GM12878 (cell line): ENCODE measurements around the gene RNF149. TPM values are rescaled to one million over a fixed set of nuclear protein-coding genes. Genes with fewer than 3 reads are reported as not detected.
A peak's percentile ranks its signal among the peaks of the same experiment; 100 is the strongest.

Source experiments
- BACH1 ChIP-seq: fragments of 450-650 bp; IDR thresholded peaks from 2 replicates; pipeline ENCODE4 v1.6.1; 2017; ENCODE audit warnings: mild to moderate bottlenecking, borderline replicate concordance
- BHLHE40 ChIP-seq, 2 experiments: fragments of 450-650 bp in 1 of 2; IDR thresholded peaks; 2 replicates each; pipeline ENCODE4 v1.6.1; 2011 to 2017; ENCODE audit warnings: low read depth in 2 of 2, borderline replicate concordance in 1 of 2, improper control_type of control experiment in 1 of 2, low read length in 1 of 2, mild to moderate bottlenecking in 1 of 2
- HDAC6 ChIP-seq: fragments of 200-600 bp; sonication (generic); IDR thresholded peaks from one replicate; pipeline ENCODE4 v1.8.0; 2017; ENCODE audit warnings: antibody characterized with exemption; ENCODE audit not compliant: unreplicated experiment
- KDM1A ChIP-seq: fragments of 200-600 bp; sonication (generic); IDR thresholded peaks from 2 replicates; pipeline ENCODE4 v1.6.1; 2016; ENCODE audit warnings: borderline replicate concordance
- MEF2A ChIP-seq: IDR thresholded peaks from 2 replicates; pipeline ENCODE4 v1.6.1; 2011; ENCODE audit warnings: low read depth, mild to moderate bottlenecking, low read length, moderate library complexity; ENCODE audit not compliant: insufficient read depth
- NFIC ChIP-seq: IDR thresholded peaks from 2 replicates; pipeline ENCODE4 v1.6.1; 2012; ENCODE audit warnings: low read depth, mild to moderate bottlenecking, inconsistent platforms, low read length, moderate library complexity
- NFYB ChIP-seq: IDR thresholded peaks from 2 replicates; pipeline ENCODE4 v1.6.1; 2011; ENCODE audit warnings: low read depth, mild to moderate bottlenecking, low read length, improper control_type of control experiment, moderate library complexity; ENCODE audit not compliant: insufficient read depth
- NR2C2 ChIP-seq: IDR thresholded peaks from 2 replicates; pipeline ENCODE4 v1.6.1; 2011; ENCODE audit warnings: borderline replicate concordance, low read depth; ENCODE audit not compliant: control insufficient read depth, insufficient read length
- PAX5 ChIP-seq: IDR thresholded peaks from 2 replicates; pipeline ENCODE4 v1.6.1; 2011; ENCODE audit warnings: low read depth, low read length, borderline replicate concordance
- PAX8 ChIP-seq: fragments of 450-650 bp; IDR thresholded peaks from 2 replicates; pipeline ENCODE4 v1.6.1; 2017; ENCODE audit warnings: mild to moderate bottlenecking, moderate library complexity
- RAD21 ChIP-seq: IDR thresholded peaks from 2 replicates; pipeline ENCODE4 v1.6.1; 2011; ENCODE audit warnings: mild to moderate bottlenecking, low read depth, low read length, moderate library complexity; ENCODE audit not compliant: insufficient read depth
- RB1 ChIP-seq: fragments of 450-650 bp; formaldehyde crosslinking; IDR thresholded peaks from 2 replicates; pipeline ENCODE4 v1.6.1; 2017; ENCODE audit warnings: mild to moderate bottlenecking, borderline replicate concordance
- SMAD5 ChIP-seq: IDR thresholded peaks from 2 replicates; pipeline ENCODE4 v1.6.1; 2016; ENCODE audit warnings: antibody characterized with exemption, low read depth
- STAT1 ChIP-seq: fragments of 450-650 bp; conservative IDR thresholded peaks from 2 replicates; pipeline ENCODE4 v1.6.1; 2014; ENCODE audit warnings: antibody characterized with exemption, mild to moderate bottlenecking
- TBL1XR1 ChIP-seq: IDR thresholded peaks from 2 replicates; pipeline ENCODE4 v1.6.1; 2012; ENCODE audit warnings: low read depth, low read length, improper control_type of control experiment
- TCF12 ChIP-seq: IDR thresholded peaks from 2 replicates; pipeline ENCODE4 v1.6.1; 2011; ENCODE audit warnings: low read depth, mild to moderate bottlenecking, low read length
- TCF7 ChIP-seq: IDR thresholded peaks from 2 replicates; pipeline ENCODE4 v1.6.1; 2014; ENCODE audit warnings: antibody characterized with exemption, borderline replicate concordance
- ZNF217 ChIP-seq: fragments of 450-650 bp; IDR thresholded peaks from 2 replicates; pipeline ENCODE4 v1.6.1; 2017; ENCODE audit warnings: antibody characterized with exemption, mild to moderate bottlenecking
- ZNF384 ChIP-seq: IDR thresholded peaks from 2 replicates; pipeline ENCODE4 v1.6.1; 2012; ENCODE audit warnings: low read depth, mild to moderate bottlenecking, low read length, improper control_type of control experiment, borderline replicate concordance
- ZNF622 ChIP-seq: fragments of 450-650 bp; IDR thresholded peaks from 2 replicates; pipeline ENCODE4 v1.6.1; 2017; ENCODE audit warnings: mild to moderate bottlenecking, inconsistent platforms
- polyA plus RNA-seq, 11 experiments: library from polyadenylated mRNA; depleted of rRNA in 4 of 11; unstranded in 6 of 11; stranded (reverse) in 5 of 11; fragments of >200 nt; fragmentation: Nextera tagmentation in 4 of 11; fragmentation: Illumina TruSeq in 1 of 11; extraction: Ambion mirVana in 4 of 11; extraction: Trizol in 1 of 11; gene quantifications; 1 replicate in 1 of 11; 2 replicates in 10 of 11; pipeline versions ENCODE4 v1.2.1 to v1.2.3, GENCODE V29; 2011 to 2016; ENCODE audit warnings: inconsistent platforms in 2 of 11, missing spikeins in 2 of 11, low read depth in 1 of 11
- total RNA-seq, 4 experiments: library from RNA; depleted of rRNA in 3 of 4; stranded (reverse); fragments of >200 nt in 3 of 4; fragmentation: Illumina TruSeq in 1 of 4; extraction: Trizol in 1 of 4; gene quantifications; 2 replicates each; pipeline versions ENCODE4 v1.2.1 to v1.2.3, GENCODE V29; 2013 to 2021
- TF ChIP-seq, protein P1 (sequence below): fragments of 450-650 bp; IDR thresholded peaks from 2 replicates; pipeline ENCODE4 v1.6.1; 2018; ENCODE audit warnings: mild to moderate bottlenecking, low read depth, moderate library complexity; ENCODE audit not compliant: partially characterized antibody
- TF ChIP-seq, protein P2 (sequence below): fragments of 450-650 bp; IDR thresholded peaks from 2 replicates; pipeline ENCODE4 v1.6.1; 2017; ENCODE audit warnings: low read depth, mild to moderate bottlenecking, moderate library complexity
- TF ChIP-seq, protein P3 (sequence below): fragments of 450-650 bp; formaldehyde crosslinking; IDR thresholded peaks from 2 replicates; pipeline ENCODE4 v1.4.0; 2022; ENCODE audit warnings: mild to moderate bottlenecking, moderate library complexity

The RNF149 gene
- total and polyA plus RNA-seq, 10 of the 15 experiments (the other 5 are each of a cell fraction or from before 2014, with no cell fraction given): 5.2 to 38.4 (median 16.3) TPM

DNA sequence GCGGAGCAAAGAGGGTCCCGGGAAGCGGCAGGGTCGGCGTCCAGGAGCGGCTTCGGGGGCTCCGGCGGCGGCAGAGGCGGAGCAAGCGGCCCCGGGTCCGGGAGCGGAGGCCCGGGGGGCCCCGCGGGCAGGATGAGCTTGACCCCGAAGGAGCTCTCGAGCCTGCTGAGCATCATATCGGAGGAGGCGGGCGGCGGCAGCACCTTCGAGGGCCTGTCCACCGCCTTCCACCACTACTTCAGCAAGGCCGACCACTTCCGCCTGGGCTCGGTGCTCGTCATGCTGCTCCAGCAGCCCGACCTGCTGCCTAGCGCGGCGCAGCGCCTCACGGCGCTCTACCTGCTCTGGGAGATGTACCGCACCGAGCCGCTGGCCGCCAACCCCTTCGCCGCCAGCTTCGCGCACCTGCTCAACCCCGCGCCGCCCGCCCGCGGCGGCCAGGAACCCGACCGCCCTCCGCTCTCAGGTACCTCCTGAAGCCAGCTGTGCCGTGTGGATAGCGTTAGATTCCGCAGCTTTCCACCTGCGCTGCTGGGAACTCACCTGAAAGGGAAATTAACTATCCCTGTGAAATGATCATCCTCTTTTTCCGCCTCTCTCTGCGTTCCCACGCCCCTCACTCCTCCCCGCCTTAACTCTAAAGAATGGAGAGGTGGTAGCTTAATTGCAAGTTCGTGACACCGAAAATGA, 55.3 kb downstream of the RNF149 start (continued):
- peak; percentile 73; the same call in 1 of the 2 replicates for TF ChIP-seq STAT1
- TF ChIP-seq, protein P1, sequence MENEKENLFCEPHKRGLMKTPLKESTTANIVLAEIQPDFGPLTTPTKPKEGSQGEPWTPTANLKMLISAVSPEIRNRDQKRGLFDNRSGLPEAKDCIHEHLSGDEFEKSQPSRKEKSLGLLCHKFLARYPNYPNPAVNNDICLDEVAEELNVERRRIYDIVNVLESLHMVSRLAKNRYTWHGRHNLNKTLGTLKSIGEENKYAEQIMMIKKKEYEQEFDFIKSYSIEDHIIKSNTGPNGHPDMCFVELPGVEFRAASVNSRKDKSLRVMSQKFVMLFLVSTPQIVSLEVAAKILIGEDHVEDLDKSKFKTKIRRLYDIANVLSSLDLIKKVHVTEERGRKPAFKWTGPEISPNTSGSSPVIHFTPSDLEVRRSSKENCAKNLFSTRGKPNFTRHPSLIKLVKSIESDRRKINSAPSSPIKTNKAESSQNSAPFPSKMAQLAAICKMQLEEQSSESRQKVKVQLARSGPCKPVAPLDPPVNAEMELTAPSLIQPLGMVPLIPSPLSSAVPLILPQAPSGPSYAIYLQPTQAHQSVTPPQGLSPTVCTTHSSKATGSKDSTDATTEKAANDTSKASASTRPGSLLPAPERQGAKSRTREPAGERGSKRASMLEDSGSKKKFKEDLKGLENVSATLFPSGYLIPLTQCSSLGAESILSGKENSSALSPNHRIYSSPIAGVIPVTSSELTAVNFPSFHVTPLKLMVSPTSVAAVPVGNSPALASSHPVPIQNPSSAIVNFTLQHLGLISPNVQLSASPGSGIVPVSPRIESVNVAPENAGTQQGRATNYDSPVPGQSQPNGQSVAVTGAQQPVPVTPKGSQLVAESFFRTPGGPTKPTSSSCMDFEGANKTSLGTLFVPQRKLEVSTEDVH: no peak
- no peak for TF ChIP-seq NFYB
- peak; percentile 54; the same call in 1 of the 2 replicates for TF ChIP-seq BACH1
- TF ChIP-seq PAX8: no peak
- TF ChIP-seq ZNF622: no peak
- no peak for TF ChIP-seq TCF7
- TF ChIP-seq, protein P2, sequence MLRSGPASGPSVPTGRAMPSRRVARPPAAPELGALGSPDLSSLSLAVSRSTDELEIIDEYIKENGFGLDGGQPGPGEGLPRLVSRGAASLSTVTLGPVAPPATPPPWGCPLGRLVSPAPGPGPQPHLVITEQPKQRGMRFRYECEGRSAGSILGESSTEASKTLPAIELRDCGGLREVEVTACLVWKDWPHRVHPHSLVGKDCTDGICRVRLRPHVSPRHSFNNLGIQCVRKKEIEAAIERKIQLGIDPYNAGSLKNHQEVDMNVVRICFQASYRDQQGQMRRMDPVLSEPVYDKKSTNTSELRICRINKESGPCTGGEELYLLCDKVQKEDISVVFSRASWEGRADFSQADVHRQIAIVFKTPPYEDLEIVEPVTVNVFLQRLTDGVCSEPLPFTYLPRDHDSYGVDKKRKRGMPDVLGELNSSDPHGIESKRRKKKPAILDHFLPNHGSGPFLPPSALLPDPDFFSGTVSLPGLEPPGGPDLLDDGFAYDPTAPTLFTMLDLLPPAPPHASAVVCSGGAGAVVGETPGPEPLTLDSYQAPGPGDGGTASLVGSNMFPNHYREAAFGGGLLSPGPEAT: no peak
- TF ChIP-seq SMAD5: no peak
- TF ChIP-seq ZNF384: no peak
- no peak for TF ChIP-seq TBL1XR1
- no peak for TF ChIP-seq RAD21
- no peak for TF ChIP-seq NFIC
- 0 out of 2 replicates have a peak, but pooled peaks have one; percentile 39 for TF ChIP-seq RB1
- no peak for TF ChIP-seq NR2C2
- 0 out of 2 replicates have a peak, but pooled peaks have one; percentile 21 for TF ChIP-seq ZNF217
- TF ChIP-seq, protein P3, sequence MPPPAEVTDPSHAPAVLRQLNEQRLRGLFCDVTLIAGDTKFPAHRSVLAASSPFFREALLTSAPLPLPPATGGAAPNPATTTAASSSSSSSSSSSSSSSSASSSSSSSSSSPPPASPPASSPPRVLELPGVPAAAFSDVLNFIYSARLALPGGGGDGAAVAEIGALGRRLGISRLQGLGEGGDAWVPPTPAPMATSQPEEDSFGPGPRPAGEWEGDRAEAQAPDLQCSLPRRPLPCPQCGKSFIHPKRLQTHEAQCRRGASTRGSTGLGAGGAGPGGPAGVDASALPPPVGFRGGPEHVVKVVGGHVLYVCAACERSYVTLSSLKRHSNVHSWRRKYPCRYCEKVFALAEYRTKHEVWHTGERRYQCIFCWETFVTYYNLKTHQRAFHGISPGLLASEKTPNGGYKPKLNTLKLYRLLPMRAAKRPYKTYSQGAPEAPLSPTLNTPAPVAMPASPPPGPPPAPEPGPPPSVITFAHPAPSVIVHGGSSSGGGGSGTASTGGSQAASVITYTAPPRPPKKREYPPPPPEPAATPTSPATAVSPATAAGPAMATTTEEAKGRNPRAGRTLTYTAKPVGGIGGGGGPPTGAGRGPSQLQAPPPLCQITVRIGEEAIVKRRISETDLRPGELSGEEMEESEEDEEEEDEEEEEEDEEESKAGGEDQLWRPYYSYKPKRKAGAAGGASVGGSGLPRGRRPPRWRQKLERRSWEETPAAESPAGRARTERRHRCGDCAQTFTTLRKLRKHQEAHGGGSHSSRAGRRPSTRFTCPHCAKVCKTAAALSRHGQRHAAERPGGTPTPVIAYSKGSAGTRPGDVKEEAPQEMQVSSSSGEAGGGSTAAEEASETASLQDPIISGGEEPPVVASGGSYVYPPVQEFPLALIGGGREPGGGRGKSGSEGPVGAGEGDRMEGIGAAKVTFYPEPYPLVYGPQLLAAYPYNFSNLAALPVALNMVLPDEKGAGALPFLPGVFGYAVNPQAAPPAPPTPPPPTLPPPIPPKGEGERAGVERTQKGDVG (CRISPR knock-in tag): no peak
- TF ChIP-seq PAX5: no peak
- no peak for TF ChIP-seq MEF2A
- no peak for TF ChIP-seq TCF12
- no peak for TF ChIP-seq HDAC6
- no peak; a peak in 1 of 4 replicates for TF ChIP-seq BHLHE40 (IDR thresholded peaks at IDR 0.05; ENCODE audit: borderline replicate concordance in 1 of 2, low read depth in 2 of 2, low read length in 1 of 2)
- TF ChIP-seq KDM1A: no peak
